GM21360 (cell line): Measurements from ENCODE around the gene MCF2L2.
A peak's percentile ranks its signal among the peaks of the same experiment; 100 is the strongest.

Experiments used
- ATAC-seq: cut with Tn5 transposase; IDR thresholded peaks from one replicate; pipeline ENCODE4 v1.9.1; 2021; ENCODE audit warnings: mild to moderate bottlenecking, moderate library complexity; ENCODE audit not compliant: unreplicated experiment

The MCF2L2 gene

GRCh38 chr3:183298701-183299153 is 129.7 kb downstream of the MCF2L2 start:
- no peak for ATAC-seq

- ATAC-seq = no peak
Measured at GRCh38 chr3:183296944-183297343, 131.5 kb downstream of the MCF2L2 start.

DNA sequence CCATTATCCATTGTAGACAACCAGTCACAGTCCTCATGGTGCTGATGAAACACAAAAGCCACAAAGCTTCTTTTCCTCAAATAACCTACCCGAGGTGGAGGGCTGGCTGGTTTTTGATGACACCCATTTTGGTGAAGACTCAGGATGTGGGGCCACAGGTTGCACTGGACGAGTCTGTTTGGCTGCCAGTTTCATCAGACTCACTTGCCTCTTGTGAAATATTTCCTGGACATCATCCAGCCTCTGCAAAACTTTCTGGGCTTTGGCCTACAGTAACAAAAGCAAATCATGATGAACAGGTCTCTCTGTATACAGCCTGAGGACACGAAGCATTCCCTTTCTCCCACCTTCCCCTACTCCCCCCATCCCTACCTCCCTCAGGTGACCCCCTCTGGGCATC is 133.2 kb downstream of the MCF2L2 start:
- no peak for ATAC-seq

GRCh38 chr3:183293966-183294365 is 134.5 kb downstream of the MCF2L2 start:
- ATAC-seq = no peak

DNA sequence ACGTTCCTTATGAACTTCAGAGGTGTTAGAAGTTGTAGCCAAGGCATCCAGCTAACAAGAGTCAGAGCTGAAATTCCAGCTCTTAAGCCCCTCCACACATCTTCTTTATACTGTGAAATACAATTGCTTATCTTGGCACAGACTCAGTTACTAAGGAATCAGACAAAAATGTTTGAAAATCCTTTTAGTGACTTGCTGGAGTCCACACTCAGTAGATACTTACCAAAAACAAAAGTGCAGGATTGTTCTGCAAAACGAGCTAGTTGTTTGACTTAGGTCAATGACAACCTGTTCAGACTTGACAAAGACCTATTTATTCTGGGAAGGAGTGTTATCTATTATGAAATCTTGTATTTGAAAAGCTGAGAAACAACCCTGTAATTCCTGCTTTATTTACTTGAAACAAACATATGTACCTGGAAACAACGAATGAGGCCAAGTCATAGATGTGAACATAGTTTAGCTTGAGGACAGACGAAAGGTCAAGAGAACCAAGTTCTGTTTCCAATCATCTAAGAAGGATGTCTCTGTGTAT is 136.9 kb downstream of the MCF2L2 start:
- no peak for ATAC-seq

- ATAC-seq = no peak
Measured at GRCh38 chr3:183290216-183290615, 138.2 kb downstream of the MCF2L2 start.

- ATAC-seq = no peak
Measured at GRCh38 chr3:183288117-183288516, 140.3 kb downstream of the MCF2L2 start.

DNA sequence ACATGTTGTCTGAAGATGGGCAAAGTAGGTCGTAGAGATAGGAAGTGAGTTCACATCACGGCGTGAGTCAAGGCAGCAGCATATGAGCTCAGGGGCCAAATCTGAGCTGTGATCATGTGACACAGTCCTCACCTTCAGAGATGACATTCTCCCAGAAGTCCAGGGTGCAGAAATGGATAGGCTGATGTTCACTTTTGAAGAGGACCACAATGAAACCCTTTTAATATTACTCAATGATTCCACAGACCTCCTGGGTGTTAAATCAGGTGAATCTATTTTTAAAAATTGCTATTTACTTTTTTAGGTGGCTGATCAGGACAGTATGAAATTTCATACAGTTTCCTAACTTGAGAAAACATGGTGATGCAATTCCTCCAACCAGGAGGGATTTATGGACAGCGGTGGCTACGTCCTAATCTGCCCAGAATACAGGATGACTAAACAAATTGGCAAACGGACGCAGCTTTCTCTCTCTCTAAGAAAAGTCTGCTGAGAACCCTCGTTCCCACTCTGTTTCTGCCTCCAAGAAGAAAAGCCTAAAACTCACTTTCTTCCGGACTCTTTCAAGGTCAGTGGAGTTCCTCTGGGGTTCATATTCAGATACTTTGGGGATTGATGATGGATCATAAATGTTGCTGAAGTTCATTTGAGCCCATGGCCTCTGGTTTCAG is 141.0 kb downstream of the MCF2L2 start:
- ATAC-seq = no peak

DNA sequence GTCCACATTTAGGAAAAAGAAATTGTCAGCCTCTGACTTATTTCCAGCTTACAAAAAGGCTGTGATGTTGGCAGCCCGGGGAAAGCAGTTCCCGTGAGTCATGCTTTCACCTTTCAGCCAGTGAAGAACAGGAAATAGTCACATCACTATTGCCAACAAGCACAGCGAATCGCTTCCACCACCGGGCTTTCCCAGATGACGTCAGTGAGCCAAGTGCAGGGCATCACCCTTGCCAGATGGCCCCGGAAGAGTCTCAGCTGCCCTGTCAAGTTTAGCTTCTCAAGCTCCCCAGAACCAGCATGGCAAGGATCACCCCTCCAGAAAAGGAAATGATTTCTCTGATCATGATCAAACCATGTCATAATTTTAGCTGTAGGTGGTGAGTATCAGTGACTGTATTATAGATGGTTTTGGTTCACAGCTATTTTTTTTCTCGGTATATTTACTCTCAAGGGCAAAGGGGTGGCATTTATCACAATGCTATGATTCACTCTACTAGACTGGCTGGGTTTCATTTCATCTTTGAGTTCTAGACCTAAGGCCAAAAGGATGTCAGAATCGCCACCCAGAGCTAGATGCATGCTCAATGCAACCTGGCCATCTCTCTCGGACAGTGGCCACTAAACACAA is 142.5 kb downstream of the MCF2L2 start:
- ATAC-seq = peak; percentile 98

DNA sequence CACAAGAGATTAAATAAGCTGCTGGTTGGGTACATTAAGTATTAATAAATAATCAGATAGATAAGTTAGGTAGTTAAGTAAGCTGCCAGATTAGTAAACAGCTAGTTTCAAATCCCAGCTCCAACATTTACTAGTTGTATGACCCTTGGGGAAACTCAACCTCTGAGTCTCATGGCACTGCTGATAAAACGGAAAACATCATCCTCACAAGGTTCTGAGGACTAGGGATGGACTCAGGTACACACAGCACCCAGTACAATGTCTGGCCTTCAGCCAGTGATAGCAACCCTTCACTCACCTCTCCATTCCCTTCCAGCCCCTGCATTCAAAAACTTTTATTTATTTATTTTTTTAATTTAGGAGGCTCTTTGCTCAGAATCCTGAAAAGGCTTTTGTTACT is 143.1 kb downstream of the MCF2L2 start:
- ATAC-seq = no peak

DNA sequence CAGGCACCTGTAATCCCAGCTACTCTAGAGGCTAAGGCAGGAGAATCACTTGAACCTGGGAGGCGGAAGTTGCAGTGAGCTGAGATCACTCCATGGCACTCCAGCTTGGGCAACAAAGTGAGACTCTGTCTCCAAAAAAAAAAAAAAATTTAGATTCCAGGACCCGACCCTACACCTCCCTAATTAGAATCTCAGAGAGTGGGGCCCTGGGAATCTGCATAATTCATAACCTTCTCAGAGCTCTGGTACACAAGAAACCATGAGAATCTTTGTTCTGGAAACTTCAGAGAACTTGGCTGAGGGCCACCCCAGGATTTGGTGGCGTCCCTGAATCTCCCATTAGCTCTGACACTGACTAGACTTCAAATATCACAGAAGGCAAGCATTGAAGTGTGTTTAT is 143.8 kb downstream of the MCF2L2 start:
- no peak for ATAC-seq

- ATAC-seq = no peak
Measured at GRCh38 chr3:183283886-183284285, 144.5 kb downstream of the MCF2L2 start.

GRCh38 chr3:183281126-183281797 is 147.2 kb downstream of the MCF2L2 start:
- ATAC-seq = no peak

DNA sequence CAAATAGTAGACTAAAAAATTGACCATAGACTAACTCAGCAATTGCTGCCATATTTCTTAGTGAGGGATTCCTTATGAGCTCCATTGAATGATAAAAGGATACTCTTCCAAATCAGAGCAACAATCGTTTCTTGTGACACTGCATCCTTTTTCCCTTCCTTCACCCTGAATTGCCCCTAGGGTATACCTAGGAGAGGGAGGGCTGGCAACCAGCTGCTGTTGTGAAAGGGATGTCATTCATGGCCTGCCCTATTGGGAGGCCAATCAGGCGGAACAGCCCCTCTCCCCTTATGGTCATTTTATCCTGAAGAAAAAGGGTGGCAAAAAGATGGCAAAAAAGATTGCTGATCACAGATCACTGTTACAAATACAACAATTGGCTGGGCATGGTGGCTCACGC is 149.0 kb downstream of the MCF2L2 start:
- ATAC-seq = no peak

DNA sequence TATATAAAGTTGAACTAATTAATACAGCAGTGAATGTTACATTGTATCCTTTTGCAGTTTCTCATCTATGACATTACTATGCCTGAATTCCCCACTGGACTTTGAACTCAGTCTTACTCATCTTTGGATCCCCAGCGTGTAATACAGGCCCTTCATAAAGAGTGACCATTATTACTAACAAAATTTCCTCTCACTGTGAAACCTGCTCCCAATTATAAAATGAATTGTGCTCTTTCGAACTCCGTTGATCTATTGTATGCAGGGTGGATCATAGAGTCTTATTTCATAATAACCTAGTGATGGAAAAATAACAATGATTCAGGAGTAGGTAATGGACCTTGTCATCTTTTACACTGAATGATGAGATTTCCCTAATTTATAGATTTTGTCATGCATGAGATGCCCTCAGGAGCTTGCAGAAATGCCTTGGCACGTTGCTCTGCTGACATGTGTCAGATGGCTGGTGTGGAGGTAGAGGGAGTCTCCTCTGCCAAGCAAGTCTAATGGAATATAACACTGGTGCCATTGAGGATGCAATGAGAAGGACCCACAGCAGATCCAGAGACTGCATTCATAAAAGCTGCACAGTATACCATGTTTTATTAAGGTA is 149.8 kb downstream of the MCF2L2 start:
- ATAC-seq = no peak

GRCh38 chr3:183277260-183277659 is 151.2 kb downstream of the MCF2L2 start:
- ATAC-seq = no peak

DNA sequence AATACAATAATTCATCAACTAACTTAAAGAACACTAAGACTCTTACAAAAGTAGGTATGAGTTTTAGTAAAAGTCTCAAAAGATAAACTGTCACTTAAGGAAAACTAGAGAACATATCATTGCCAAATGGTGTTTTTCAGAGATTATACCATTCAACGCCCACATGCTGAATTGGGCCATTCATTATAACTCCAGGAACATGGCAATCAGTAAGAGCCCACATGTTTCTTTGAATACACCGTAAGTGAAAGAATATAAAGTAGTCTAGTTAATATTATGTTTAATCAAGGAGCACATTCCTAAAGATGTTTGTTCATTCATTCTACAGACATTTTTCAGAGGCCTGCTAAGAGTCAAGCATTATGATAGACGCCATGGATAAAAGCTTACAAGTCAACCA is 152.5 kb downstream of the MCF2L2 start:
- no peak for ATAC-seq

DNA sequence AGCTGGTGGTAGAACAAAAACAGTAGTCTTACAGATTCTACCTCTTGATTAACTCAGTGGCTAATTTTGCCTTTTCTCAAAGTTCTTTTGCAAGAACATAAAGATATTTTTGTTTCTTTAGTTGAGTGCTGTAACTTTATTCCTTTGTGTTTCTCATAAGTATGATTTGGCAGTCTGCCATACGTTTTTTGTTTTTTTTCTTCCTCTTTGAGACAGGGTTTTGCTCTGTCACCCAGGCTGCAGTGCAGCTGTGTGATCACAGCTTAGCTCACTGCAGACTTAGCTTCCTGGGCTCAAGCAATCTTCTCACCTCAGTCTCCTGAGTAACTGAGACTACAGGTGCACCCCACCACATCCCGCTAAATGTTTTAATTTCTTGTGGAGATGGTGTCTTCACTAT is 153.0 kb downstream of the MCF2L2 start:
- ATAC-seq = no peak

DNA sequence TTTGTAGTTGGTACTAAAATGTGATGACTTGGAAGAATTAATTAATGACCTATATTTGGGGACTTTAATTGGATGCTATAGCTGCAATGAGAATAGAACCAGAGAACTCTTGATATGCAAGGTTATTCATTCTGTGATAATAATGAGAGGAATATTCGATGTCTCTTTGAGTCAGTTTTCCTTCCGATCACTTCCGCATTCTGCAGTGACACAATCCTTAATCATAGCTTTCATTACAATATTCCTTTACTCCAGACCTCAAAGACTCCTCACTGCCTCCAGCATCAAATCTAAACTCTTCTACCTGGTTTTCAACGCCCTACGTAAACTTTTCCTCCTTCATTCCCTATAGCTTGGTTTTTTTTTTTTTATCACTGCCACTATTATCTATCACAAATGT is 153.8 kb downstream of the MCF2L2 start:
- ATAC-seq = no peak

DNA sequence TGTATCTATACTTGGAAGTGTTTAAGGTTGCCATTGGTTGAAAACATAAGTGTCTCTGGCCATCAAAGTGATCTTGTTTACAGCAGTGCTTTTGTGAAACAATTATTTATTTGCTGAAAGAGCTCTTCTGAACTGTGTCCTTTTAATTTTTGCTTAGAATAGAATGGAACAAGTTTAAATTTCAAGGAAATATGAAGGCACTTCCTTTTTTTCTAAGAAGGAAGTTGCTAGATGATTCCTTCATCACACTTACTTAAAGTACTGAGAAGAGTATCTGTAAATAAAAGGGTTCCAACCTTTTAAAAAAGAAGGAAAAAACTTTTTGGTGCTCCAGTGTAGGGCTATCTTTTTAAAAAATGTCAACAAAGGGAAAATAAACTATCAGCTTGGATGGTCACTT is 155.6 kb downstream of the MCF2L2 start:
- no peak for ATAC-seq

DNA sequence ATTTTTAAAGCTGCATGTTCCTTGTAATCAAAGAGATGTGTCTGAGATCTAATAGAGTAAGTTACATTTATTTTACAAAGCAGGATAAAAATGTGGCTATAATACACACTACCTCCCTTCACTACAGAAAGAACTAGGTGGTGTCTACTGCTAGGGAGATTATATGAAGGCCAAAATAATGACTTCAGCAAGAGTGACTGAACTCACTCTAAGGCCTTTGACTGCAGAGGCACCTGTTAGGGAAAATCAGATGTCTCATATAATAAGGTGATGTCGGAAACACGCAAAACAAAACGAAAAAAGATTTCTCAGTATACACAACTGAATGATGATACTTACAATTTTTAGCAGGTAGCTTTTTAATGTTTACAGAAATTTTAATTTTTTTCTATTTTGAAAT is 156.3 kb downstream of the MCF2L2 start:
- no peak for ATAC-seq

DNA sequence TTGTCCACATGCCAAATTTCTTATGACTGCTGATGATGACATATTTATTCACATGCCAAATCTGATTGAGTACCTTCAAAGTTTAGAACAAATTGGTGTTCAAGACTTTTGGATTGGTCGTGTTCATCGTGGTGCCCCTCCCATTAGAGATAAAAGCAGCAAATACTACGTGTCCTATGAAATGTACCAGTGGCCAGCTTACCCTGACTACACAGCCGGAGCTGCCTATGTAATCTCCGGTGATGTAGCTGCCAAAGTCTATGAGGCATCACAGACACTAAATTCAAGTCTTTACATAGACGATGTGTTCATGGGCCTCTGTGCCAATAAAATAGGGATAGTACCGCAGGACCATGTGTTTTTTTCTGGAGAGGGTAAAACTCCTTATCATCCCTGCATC is 158.1 kb downstream of the MCF2L2 start:
- ATAC-seq = no peak
